HEK293 (cell line): ENCODE data around the gene TXNIP.
A peak's percentile ranks its signal among the peaks of the same experiment; 100 is the strongest.

Experiments used
- BCL11A ChIP-seq: fragments of 450-650 bp; formaldehyde crosslinking; IDR thresholded peaks from 2 replicates; pipeline ENCODE4 v1.5.1; 2016; ENCODE audit warnings: low read depth, missing biosample characterization, missing genetic modification characterization
- BCL11B ChIP-seq: fragments of 450-650 bp; formaldehyde crosslinking; IDR thresholded peaks from 2 replicates; pipeline ENCODE4 v1.5.1; 2016; ENCODE audit warnings: low read depth, missing biosample characterization, missing genetic modification characterization
- GLIS1 ChIP-seq: fragments of 450-650 bp; formaldehyde crosslinking; IDR thresholded peaks from 2 replicates; pipeline ENCODE4 v1.5.1; 2016; ENCODE audit warnings: missing biosample characterization, missing genetic modification characterization
- KLF10 ChIP-seq: fragments of 450-650 bp; IDR thresholded peaks from 2 replicates; pipeline ENCODE4 v1.5.1; 2018; ENCODE audit warnings: missing biosample characterization, mild to moderate bottlenecking, missing genetic modification characterization
- KLF17 ChIP-seq: fragments of 450-650 bp; formaldehyde crosslinking; IDR thresholded peaks from 2 replicates; pipeline ENCODE4 v1.5.1; 2016; ENCODE audit warnings: missing biosample characterization, missing genetic modification characterization
- KLF7 ChIP-seq: fragments of 450-650 bp; formaldehyde crosslinking; IDR thresholded peaks from 2 replicates; pipeline ENCODE4 v1.5.1; 2016; ENCODE audit warnings: missing biosample characterization, missing genetic modification characterization, borderline replicate concordance
- RBAK ChIP-seq: fragments of 450-650 bp; formaldehyde crosslinking; IDR thresholded peaks from 2 replicates; pipeline ENCODE4 v1.5.1; 2016; ENCODE audit warnings: missing biosample characterization, missing genetic modification characterization
- YY2 ChIP-seq: fragments of 450-650 bp; formaldehyde crosslinking; IDR thresholded peaks from 2 replicates; pipeline ENCODE4 v1.5.1; 2016; ENCODE audit warnings: missing biosample characterization, missing genetic modification characterization
- ZBTB17 ChIP-seq: fragments of 450-650 bp; formaldehyde crosslinking; IDR thresholded peaks from 2 replicates; pipeline ENCODE4 v1.5.1; 2016; ENCODE audit warnings: missing biosample characterization, missing genetic modification characterization
- ZBTB26 ChIP-seq: fragments of 450-650 bp; formaldehyde crosslinking; optimal IDR thresholded peaks from 2 replicates; pipeline ENCODE3; 2016; ENCODE audit warnings: missing biosample characterization, mild to moderate bottlenecking, missing genetic modification characterization
- ZBTB44 ChIP-seq: fragments of 450-650 bp; IDR thresholded peaks from 2 replicates; pipeline ENCODE4 v1.5.1; 2018; ENCODE audit warnings: missing biosample characterization, mild to moderate bottlenecking, missing genetic modification characterization
- ZFHX2 ChIP-seq: fragments of 450-650 bp; formaldehyde crosslinking; conservative IDR thresholded peaks from 2 replicates; pipeline ENCODE4 v1.5.1; 2016; ENCODE audit warnings: missing biosample characterization, missing genetic modification characterization
- ZFP3 ChIP-seq: fragments of 450-650 bp; formaldehyde crosslinking; IDR thresholded peaks from 2 replicates; pipeline ENCODE4 v1.5.1; 2016; ENCODE audit warnings: low read depth, missing biosample characterization, missing genetic modification characterization
- ZFP37 ChIP-seq: fragments of 450-650 bp; formaldehyde crosslinking; IDR thresholded peaks from 2 replicates; pipeline ENCODE4 v1.5.1; 2016; ENCODE audit warnings: missing biosample characterization, missing genetic modification characterization
- ZFP41 ChIP-seq: fragments of 450-650 bp; formaldehyde crosslinking; IDR thresholded peaks from 2 replicates; pipeline ENCODE4 v1.5.1; 2016; ENCODE audit warnings: missing biosample characterization, missing genetic modification characterization, borderline replicate concordance
- ZNF140 ChIP-seq: fragments of 450-650 bp; formaldehyde crosslinking; IDR thresholded peaks from 2 replicates; pipeline ENCODE4 v1.5.1; 2016; ENCODE audit warnings: missing biosample characterization, missing genetic modification characterization
- ZNF214 ChIP-seq: fragments of 450-650 bp; formaldehyde crosslinking; IDR thresholded peaks from 2 replicates; pipeline ENCODE4 v1.5.1; 2017; ENCODE audit warnings: missing biosample characterization, mild to moderate bottlenecking, missing genetic modification characterization, borderline replicate concordance
- ZNF223 ChIP-seq: fragments of 450-650 bp; formaldehyde crosslinking; IDR thresholded peaks from 2 replicates; pipeline ENCODE4 v1.5.1; 2016; ENCODE audit warnings: missing biosample characterization, missing genetic modification characterization
- ZNF23 ChIP-seq: fragments of 450-650 bp; formaldehyde crosslinking; IDR thresholded peaks from 2 replicates; pipeline ENCODE4 v1.5.1; 2016; ENCODE audit warnings: missing biosample characterization, missing genetic modification characterization, borderline replicate concordance
- ZNF362 ChIP-seq: fragments of 450-650 bp; formaldehyde crosslinking; IDR thresholded peaks from 2 replicates; pipeline ENCODE4 v1.5.1; 2016; ENCODE audit warnings: missing biosample characterization, missing genetic modification characterization
- ZNF488 ChIP-seq: fragments of 450-650 bp; formaldehyde crosslinking; IDR thresholded peaks from 2 replicates; pipeline ENCODE4 v1.5.1; 2016; ENCODE audit warnings: missing biosample characterization, missing genetic modification characterization
- ZNF510 ChIP-seq: fragments of 450-650 bp; formaldehyde crosslinking; IDR thresholded peaks from 2 replicates; pipeline ENCODE4 v1.5.1; 2018; ENCODE audit warnings: mild to moderate bottlenecking, missing genetic modification characterization, missing biosample characterization; ENCODE audit not compliant: insufficient replicate concordance
- ZNF514 ChIP-seq: fragments of 450-650 bp; formaldehyde crosslinking; IDR thresholded peaks from 2 replicates; pipeline ENCODE4 v1.5.1; 2016; ENCODE audit warnings: missing biosample characterization, missing genetic modification characterization
- ZNF544 ChIP-seq: fragments of 450-650 bp; formaldehyde crosslinking; IDR thresholded peaks from 2 replicates; pipeline ENCODE4 v1.5.0; 2017; ENCODE audit warnings: missing biosample characterization, missing genetic modification characterization
- ZNF561 ChIP-seq: fragments of 450-650 bp; IDR thresholded peaks from 2 replicates; pipeline ENCODE4 v1.5.1; 2018; ENCODE audit warnings: missing biosample characterization, missing genetic modification characterization, borderline replicate concordance
- ZNF596 ChIP-seq: fragments of 450-650 bp; IDR thresholded peaks from 2 replicates; pipeline ENCODE4 v1.5.0; 2018; ENCODE audit warnings: missing biosample characterization, mild to moderate bottlenecking, missing genetic modification characterization, moderate library complexity
- ZNF645 ChIP-seq: fragments of 450-650 bp; formaldehyde crosslinking; IDR thresholded peaks from 2 replicates; pipeline ENCODE4; 2016; ENCODE audit warnings: missing biosample characterization, missing genetic modification characterization
- ZNF654 ChIP-seq: fragments of 450-650 bp; formaldehyde crosslinking; IDR thresholded peaks from 2 replicates; pipeline ENCODE4 v1.5.1; 2016; ENCODE audit warnings: low read depth, missing biosample characterization, missing genetic modification characterization
- ZNF660 ChIP-seq: fragments of 450-650 bp; IDR thresholded peaks from 2 replicates; pipeline ENCODE4 v1.5.1; 2018; ENCODE audit warnings: missing biosample characterization, mild to moderate bottlenecking, missing genetic modification characterization
- ZNF664 ChIP-seq: fragments of 450-650 bp; formaldehyde crosslinking; IDR thresholded peaks from 2 replicates; pipeline ENCODE4 v1.5.1; 2016; ENCODE audit warnings: missing biosample characterization, missing genetic modification characterization
- ZNF670 ChIP-seq: fragments of 450-650 bp; formaldehyde crosslinking; IDR thresholded peaks from 2 replicates; pipeline ENCODE4 v1.5.1; 2016; ENCODE audit warnings: missing biosample characterization, missing genetic modification characterization, low read depth
- ZNF792 ChIP-seq: fragments of 450-650 bp; formaldehyde crosslinking; IDR thresholded peaks from 2 replicates; pipeline ENCODE4 v1.5.1; 2016; ENCODE audit warnings: missing biosample characterization, missing genetic modification characterization
- ZNF830 ChIP-seq: fragments of 450-650 bp; IDR thresholded peaks from 2 replicates; pipeline ENCODE4 v1.5.0; 2018; ENCODE audit warnings: missing biosample characterization, missing genetic modification characterization, low read depth, mild to moderate bottlenecking, moderate library complexity

TXNIP gene

GRCh38 chr1:146012703-146013558, 16.6 kb upstream of the TXNIP start (continued):
- TF ChIP-seq ZBTB26 = no peak
- no peak for TF ChIP-seq ZNF830 (tag by site-specific recombination)
- TF ChIP-seq ZNF140 (tag by site-specific recombination) = no peak
- no peak for TF ChIP-seq ZNF561 (tag by site-specific recombination)
- TF ChIP-seq ZFHX2 (tag by site-specific recombination) = no peak
- no peak for TF ChIP-seq BCL11B (tag by site-specific recombination)
- no peak for TF ChIP-seq ZNF596 (tag by site-specific recombination)
- TF ChIP-seq ZNF645 (tag by site-specific recombination) = no peak
- no peak for TF ChIP-seq ZFP3
- TF ChIP-seq ZBTB44 = no peak
- no peak for TF ChIP-seq ZNF223 (tag by site-specific recombination)
- TF ChIP-seq ZNF544 (tag by site-specific recombination) = no peak
- TF ChIP-seq ZNF510 = no peak
- peak; percentile 57; the same call in 1 of the 2 replicates for TF ChIP-seq ZNF660 (tag by site-specific recombination)
- 0 out of 2 replicates have a peak, but pooled peaks have one; percentile 18 for TF ChIP-seq ZFP37 (tag by site-specific recombination)
- TF ChIP-seq KLF7 (tag by site-specific recombination) = no peak
- TF ChIP-seq ZNF488 (tag by site-specific recombination) = no peak
- no peak for TF ChIP-seq ZNF514
- TF ChIP-seq YY2 (tag by site-specific recombination) = no peak
- TF ChIP-seq ZNF792 (tag by site-specific recombination) = no peak
- no peak for TF ChIP-seq ZNF362
- no peak for TF ChIP-seq GLIS1
- no peak for TF ChIP-seq ZNF214
- TF ChIP-seq ZBTB17 = peak; percentile 43; the same call in 1 of the 2 replicates
- TF ChIP-seq ZNF664 (tag by site-specific recombination) = no peak; the same call in 1 of the 2 replicates
- no peak for TF ChIP-seq ZFP41 (tag by site-specific recombination)
- TF ChIP-seq KLF17 (tag by site-specific recombination) = no peak
- no peak for TF ChIP-seq RBAK (tag by site-specific recombination)
- no peak for TF ChIP-seq BCL11A (tag by site-specific recombination)
- no peak for TF ChIP-seq ZNF670 (tag by site-specific recombination)
- peak; percentile 38; the same call in 1 of the 2 replicates for TF ChIP-seq KLF10 (tag by site-specific recombination)
- no peak for TF ChIP-seq ZNF23 (tag by site-specific recombination)
- peak; percentile 98 for TF ChIP-seq ZNF654
